GM06990 (cell line): Measurements from ENCODE around the gene UPF2.

Experiments used
- DNase-seq: peaks from one replicate; pipeline ENCODE4 v3.0.0-alpha.2; 2011; ENCODE audit not compliant: insufficient read length; ENCODE audit errors: extremely low read depth
- H3K27me3 ChIP-seq: replicated peaks from 2 replicates; pipeline ENCODE4 v1.6.0; 2011; ENCODE audit warnings: low read length; ENCODE audit not compliant: control insufficient read depth, insufficient read depth
- H3K36me3 ChIP-seq: 2 replicates; pipeline ENCODE4 v1.5.1; 2011; ENCODE audit warnings: low read length; ENCODE audit not compliant: control insufficient read depth, insufficient read depth
- H3K4me3 ChIP-seq: replicated peaks from 2 replicates; pipeline ENCODE4 v1.5.1; 2011; ENCODE audit warnings: low read depth, mild to moderate bottlenecking, control low read depth, low read length
- TF ChIP-seq, protein P1 (sequence below): IDR thresholded peaks from 2 replicates; pipeline ENCODE4 v1.5.1; 2011; ENCODE audit warnings: low read length, control low read depth, mild to moderate bottlenecking, inconsistent platforms; ENCODE audit not compliant: insufficient read depth, poor library complexity, severe bottlenecking

Gene UPF2

DNA sequence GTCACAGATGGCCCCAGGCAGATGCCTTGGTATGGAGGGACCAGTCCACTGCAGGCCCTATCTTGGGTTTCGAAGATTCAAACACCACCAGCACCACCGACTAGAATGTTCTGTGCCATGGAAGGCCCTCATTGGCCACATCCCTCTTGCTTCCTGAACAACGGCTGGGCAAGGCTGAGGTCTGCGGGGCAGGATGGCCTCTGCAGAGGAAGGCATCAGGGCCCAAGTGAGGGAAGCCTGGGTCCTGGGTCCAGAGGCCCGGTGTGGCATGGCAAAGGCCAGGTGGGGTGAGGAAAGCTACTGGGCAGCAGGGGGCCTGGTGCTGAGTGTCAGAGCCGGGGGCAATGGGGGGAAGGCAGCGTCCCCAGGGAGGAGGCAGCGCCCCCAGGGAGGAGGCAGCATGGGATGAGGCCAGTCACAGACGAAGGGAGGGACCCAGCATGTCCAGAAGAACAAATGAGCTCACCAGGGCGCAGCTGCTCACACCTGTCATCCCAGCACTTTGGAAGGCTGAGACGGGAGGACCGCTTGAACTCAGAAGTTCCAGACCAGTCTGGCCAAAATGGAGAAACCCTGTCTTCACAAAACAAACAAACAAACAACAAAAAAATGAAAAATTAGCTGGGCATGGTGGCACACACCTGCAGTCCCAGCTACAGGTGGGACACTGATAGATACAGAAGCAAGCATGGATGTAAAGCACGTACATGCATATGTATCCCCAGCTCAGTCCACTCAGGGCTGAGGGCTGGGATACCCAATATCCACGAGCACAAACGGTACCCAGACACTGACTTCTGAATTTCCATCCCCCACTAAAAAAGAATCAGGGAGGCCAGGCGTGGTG lies 155.0 kb downstream of the UPF2 start:
- TF ChIP-seq, protein P1, sequence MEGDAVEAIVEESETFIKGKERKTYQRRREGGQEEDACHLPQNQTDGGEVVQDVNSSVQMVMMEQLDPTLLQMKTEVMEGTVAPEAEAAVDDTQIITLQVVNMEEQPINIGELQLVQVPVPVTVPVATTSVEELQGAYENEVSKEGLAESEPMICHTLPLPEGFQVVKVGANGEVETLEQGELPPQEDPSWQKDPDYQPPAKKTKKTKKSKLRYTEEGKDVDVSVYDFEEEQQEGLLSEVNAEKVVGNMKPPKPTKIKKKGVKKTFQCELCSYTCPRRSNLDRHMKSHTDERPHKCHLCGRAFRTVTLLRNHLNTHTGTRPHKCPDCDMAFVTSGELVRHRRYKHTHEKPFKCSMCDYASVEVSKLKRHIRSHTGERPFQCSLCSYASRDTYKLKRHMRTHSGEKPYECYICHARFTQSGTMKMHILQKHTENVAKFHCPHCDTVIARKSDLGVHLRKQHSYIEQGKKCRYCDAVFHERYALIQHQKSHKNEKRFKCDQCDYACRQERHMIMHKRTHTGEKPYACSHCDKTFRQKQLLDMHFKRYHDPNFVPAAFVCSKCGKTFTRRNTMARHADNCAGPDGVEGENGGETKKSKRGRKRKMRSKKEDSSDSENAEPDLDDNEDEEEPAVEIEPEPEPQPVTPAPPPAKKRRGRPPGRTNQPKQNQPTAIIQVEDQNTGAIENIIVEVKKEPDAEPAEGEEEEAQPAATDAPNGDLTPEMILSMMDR: no peak
- no peak for DNase-seq
- Histone ChIP-seq H3K36me3 (no peaks in the 10 kb centered on the region), H3K27me3 (no peaks in the 10 kb centered on the region), H3K4me3 (no peak overlapping the region)

DNA sequence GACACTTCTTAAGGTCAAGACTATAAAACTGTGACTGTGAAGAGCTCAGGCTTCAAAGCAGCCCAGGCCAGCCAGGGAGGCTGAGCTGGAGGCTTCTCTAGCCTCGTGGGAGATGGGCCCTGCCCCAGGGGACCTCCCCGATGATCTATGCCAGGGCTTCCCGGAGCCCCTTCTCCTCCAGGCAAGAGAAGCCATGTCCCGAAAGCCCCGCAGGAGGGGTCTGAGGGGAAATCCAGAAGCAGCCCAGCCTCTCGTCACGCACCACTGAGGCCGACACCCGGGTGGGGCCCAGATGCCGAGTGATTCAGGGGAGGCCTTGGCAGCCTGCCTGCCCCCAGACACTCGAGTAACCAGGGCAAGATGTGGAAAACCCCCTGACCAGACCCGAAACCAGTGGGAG lies 155.8 kb downstream of the UPF2 start:
- no peaks in the 10 kb centered on the region for H3K27me3 ChIP-seq
- TF ChIP-seq, protein P1: no peak
- H3K36me3 ChIP-seq: no peaks in the 10 kb centered on the region
- peak; percentile 78 for DNase-seq
- no peak overlapping the region for H3K4me3 ChIP-seq

DNA sequence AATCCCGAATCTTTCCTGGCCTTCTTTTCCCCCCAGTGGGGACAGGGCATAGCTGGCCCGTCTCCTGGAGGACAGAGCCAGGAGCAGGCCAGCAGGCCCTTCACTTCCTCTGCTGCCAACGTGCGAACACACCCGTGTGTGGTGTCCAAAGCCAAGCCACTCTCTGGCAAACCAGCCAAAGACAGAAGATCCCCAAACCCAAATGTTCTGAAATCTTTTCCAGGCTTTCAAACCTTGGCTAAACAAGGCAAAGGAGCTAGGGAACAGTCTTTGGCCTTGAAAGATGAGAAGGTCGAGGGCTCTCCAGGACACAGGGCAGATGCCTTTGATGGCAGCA lies 156.5 kb downstream of the UPF2 start:
- TF ChIP-seq, protein P1: no peak
- H3K27me3 ChIP-seq: no peaks in the 10 kb centered on the region
- no peak for DNase-seq
- no peak overlapping the region for H3K4me3 ChIP-seq
- no peaks in the 10 kb centered on the region for H3K36me3 ChIP-seq

DNA sequence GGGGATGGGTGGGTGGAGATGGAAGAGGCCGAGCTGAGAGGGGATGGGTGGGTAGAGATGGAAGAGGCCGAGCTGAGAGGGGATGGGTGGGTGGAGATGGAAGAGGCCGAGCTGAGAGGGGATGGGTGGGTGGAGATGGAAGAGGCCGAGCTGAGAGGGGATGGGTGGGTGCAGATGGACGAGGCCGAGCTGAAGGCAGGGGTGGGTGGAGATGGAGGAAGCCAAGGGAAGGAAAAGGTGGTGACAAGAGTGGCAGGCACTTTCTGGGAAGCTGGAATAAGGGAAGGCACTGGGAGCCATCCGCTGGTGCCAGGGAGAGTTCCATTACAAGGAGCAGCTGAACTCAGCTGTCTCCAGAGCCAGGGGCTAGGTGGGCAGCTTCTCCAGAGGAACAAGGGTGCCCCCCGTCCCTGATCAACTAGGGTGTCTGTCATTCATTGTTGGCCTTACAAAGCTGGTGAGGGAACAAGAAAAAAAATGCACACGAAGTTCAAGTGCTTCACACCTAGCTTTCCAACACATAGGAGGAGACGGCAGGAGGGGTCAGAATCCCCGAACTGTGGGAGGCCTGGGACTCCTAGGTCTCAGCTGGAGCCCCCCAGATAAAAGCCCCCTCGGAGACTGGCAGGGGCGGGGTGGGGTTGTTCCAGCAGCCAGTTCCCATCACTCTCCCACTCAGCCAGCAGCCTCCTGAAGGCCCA lies 157.0 kb downstream of the UPF2 start:
- H3K36me3 ChIP-seq: no peaks in the 10 kb centered on the region
- TF ChIP-seq, protein P1: no peak
- DNase-seq: no peak
- no peaks in the 10 kb centered on the region for H3K27me3 ChIP-seq
- no peak overlapping the region for H3K4me3 ChIP-seq

DNA sequence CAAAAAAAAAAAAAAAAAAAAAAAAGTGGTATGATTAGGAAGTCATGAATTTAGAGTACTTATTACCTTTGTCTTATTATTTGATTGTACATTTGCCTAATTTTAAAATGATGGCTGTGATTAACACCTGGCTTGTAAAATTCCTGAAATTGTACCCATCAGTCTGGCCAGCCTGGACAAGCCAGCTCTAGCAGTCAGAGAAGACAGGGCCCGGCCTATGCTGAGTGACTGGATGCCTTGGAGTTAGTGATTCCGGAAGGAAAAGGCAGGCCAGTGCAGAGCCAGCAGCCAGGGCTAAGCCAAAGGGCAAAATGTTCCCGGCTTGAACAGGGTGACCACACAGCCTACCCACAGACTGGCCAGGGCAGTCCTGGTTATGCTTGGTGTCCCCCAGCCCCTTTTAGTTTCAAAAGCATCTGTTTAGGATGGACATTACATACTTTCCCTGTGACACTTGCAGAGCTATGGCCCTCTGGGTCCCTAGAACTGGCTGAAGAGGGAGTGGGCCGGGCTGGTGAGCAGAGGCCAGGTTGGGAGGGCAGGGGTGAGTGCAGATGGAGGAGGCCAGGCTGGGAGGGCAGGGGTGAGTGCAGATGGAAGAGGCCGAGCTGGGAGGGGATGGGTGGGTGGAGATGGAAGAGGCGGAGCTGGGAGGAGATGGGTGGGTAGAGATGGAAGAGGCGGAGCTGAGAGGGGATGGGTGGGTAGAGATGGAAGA lies 157.7 kb downstream of the UPF2 start:
- DNase-seq: no peak
- no peaks in the 10 kb centered on the region for H3K27me3 ChIP-seq
- no peak overlapping the region for H3K4me3 ChIP-seq
- TF ChIP-seq, protein P1: no peak
- H3K36me3 ChIP-seq: no peaks in the 10 kb centered on the region
